T-helper 2 cell treated with Interferon-gamma antibody and Interleukin-4, amounts not matched to agents 100 ng/mL and 5 ng/mL, for 36 hours (primary cell): Measurements from ENCODE around the gene ALDH1A2. TPM values are rescaled to one million over a fixed set of nuclear protein-coding genes. Genes with fewer than 3 reads are reported as not detected.
"Not testable (repeated sequence)": the region's sequence is repeated elsewhere in the genome, so short reads cannot be mapped to it uniquely, and the experiment has no call there.

Experiments
- intact Hi-C: fragments of 100-400 bp; cut with micrococcal nuclease; formaldehyde crosslinking; loops from one replicate; pipeline ENCODE4 v1.15.1; 2023
- total RNA-seq: library from RNA; stranded (reverse); gene quantifications from 2 replicates; pipeline ENCODE4 v1.2.3, GENCODE V29; 2022

The ALDH1A2 gene
- total RNA-seq, 1 donor from 2014 or later: not detected

- intact Hi-C loops: no loop called here
Measured at GRCh38 chr15:58069008-58069407, 3.5 kb upstream of the ALDH1A2 start.

- intact Hi-C loops: no loop called here
Measured at GRCh38 chr15:58066042-58066867, 744 bp upstream of the ALDH1A2 start.

GRCh38 chr15:58064980-58065444 is 499 bp downstream of the ALDH1A2 start:
- intact Hi-C loops: no loop called here

- intact Hi-C loops: no loop called here
Measured at GRCh38 chr15:58064082-58064979, 1.2 kb downstream of the ALDH1A2 start.

GRCh38 chr15:58063614-58064013 is 1.9 kb downstream of the ALDH1A2 start:
- intact Hi-C loops: no loop called here

- intact Hi-C loops: no loop called here
Measured at GRCh38 chr15:58062983-58063382, 2.5 kb downstream of the ALDH1A2 start.

- intact Hi-C loops: no loop called here
Measured at GRCh38 chr15:58062175-58062574, 3.3 kb downstream of the ALDH1A2 start.

- intact Hi-C loops: no loop called here
Measured at GRCh38 chr15:58060575-58060974, 4.9 kb downstream of the ALDH1A2 start.

GRCh38 chr15:58058729-58059128 is 6.8 kb downstream of the ALDH1A2 start:
- intact Hi-C loops: no loop called here

- intact Hi-C loops: no loop called here
Measured at GRCh38 chr15:58058073-58058472, 7.4 kb downstream of the ALDH1A2 start.

- intact Hi-C loops: no loop called here
Measured at GRCh38 chr15:58057559-58057958, 8.0 kb downstream of the ALDH1A2 start.

GRCh38 chr15:58056015-58056414 is 9.5 kb downstream of the ALDH1A2 start:
- intact Hi-C loops: no loop called here

GRCh38 chr15:58053315-58054153 is 12.0 kb downstream of the ALDH1A2 start:
- intact Hi-C loops: no loop called here

GRCh38 chr15:58052334-58052733 is 13.2 kb downstream of the ALDH1A2 start:
- intact Hi-C loops: no loop called here

GRCh38 chr15:58049520-58050227 is 15.8 kb downstream of the ALDH1A2 start:
- intact Hi-C loops: no loop called here

GRCh38 chr15:58048261-58048660 is 17.2 kb downstream of the ALDH1A2 start:
- intact Hi-C loops: no loop called here

- intact Hi-C loops: no loop called here
Measured at GRCh38 chr15:58047149-58047548, 18.4 kb downstream of the ALDH1A2 start.

GRCh38 chr15:58046467-58046866 is 19.0 kb downstream of the ALDH1A2 start:
- intact Hi-C loops: no loop called here

- intact Hi-C loops: not testable (repeated sequence)
Measured at GRCh38 chr15:58045376-58045775, 20.1 kb downstream of the ALDH1A2 start.

- intact Hi-C loops: no loop called here
Measured at GRCh38 chr15:58044551-58044950, 21.0 kb downstream of the ALDH1A2 start.
